ENCODE results near the gene HSBP1L1.

DNA sequence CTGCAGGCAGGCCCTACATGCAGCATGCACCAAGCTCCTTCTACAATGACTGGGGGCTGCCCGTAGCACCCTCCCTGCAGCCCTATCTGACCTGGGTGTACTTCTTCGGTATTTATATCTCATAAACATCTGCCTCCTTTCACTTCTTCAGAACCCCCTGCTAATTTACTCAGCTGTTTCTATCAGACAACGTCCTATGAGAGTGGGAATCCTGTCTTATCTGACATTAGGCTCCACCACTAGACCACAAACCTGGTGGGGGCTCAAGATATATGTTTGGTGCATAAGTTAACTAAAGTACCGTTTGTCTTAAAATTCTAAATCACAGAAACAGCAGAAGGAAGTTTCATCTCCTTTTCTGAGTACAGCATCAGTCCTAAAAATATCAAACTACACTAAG is 10.6 kb downstream of the HSBP1L1 start:
- TF ChIP-seq BHLHE40 (IDR thresholded peaks at IDR 0.05; ENCODE audit: low read depth, low read length) (no peak), JUN (IDR thresholded peaks at IDR 0.05) (no peak), RAD21 (conservative IDR thresholded peaks at IDR 0.05 in 1 of 2, IDR thresholded peaks at IDR 0.05 in 1 of 2) (no peak), CEBPB (IDR thresholded peaks at IDR 0.05) (no peak), CBX2 (IDR thresholded peaks at IDR 0.05; ENCODE audit: borderline replicate concordance, low read depth) (no peak)
- TF ChIP-seq, protein P1, sequence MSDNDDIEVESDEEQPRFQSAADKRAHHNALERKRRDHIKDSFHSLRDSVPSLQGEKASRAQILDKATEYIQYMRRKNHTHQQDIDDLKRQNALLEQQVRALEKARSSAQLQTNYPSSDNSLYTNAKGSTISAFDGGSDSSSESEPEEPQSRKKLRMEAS (IDR thresholded peaks at IDR 0.05): no peak

All from A549 (cell line).